HUES6 (cell line): ENCODE data around the gene DDX18.

Experiments
- H3K27ac ChIP-seq: 2 replicates; pipeline ENCODE4 v1.7.0; 2013; ENCODE audit warnings: low read depth, mild to moderate bottlenecking, low read length, inconsistent platforms
- H3K27me3 ChIP-seq: 2 replicates; pipeline ENCODE4 v1.6.1; 2013; ENCODE audit warnings: low read length; ENCODE audit not compliant: control insufficient read depth, insufficient read depth
- H3K36me3 ChIP-seq: 2 replicates; pipeline ENCODE4 v1.6.1; 2013; ENCODE audit warnings: low read length; ENCODE audit not compliant: control insufficient read depth, insufficient read depth
- H3K4me1 ChIP-seq: 2 replicates; pipeline ENCODE4 v1.6.1; 2013; ENCODE audit warnings: low read length; ENCODE audit not compliant: control insufficient read depth, insufficient read depth
- H3K4me3 ChIP-seq: 2 replicates; pipeline ENCODE4 v1.5.1; 2013; ENCODE audit warnings: low read depth, low read length
- H3K9ac ChIP-seq: one replicate; pipeline ENCODE4 v1.6.1; 2013; ENCODE audit warnings: mild to moderate bottlenecking, low read length
- H3K9me3 ChIP-seq: 2 replicates; pipeline ENCODE4 v1.6.1; 2013; ENCODE audit warnings: low read depth, low read length; ENCODE audit not compliant: control insufficient read depth, insufficient read depth

The DDX18 gene

DNA sequence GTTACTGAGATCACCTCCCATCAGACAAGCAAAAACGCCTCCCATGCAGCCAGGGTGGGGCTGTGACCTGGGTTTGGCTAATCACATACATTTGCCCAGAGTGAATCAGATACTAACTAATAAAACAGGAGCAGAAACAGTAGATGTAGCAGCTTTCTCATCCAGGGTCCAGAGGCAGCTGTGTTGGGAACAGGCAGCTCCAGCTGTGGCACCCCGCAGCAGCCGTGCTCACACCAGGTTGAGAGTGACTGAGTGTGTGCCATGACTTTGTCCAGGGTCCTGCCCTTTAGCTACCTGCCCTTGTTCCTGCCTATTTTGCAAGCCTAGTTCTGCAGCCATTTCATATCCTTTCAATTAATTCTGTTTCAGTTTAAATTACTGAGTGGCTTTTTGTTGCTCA, 20.5 kb downstream of the DDX18 start:
- no peak overlapping the region for H3K9ac ChIP-seq
- no peak overlapping the region for H3K27ac ChIP-seq
- H3K4me1 ChIP-seq: no peaks in the 10 kb centered on the region
- H3K36me3 ChIP-seq: peaks cover 40% of the 10 kb centered on the region
- no peaks in the 10 kb centered on the region for H3K9me3 ChIP-seq
- peaks cover 13% of the 10 kb centered on the region; the same call in 1 of the 2 replicates for H3K27me3 ChIP-seq
- no peak overlapping the region for H3K4me3 ChIP-seq

- no peaks in the 10 kb centered on the region for H3K9me3 ChIP-seq
- no peak overlapping the region for H3K27ac ChIP-seq
- H3K27me3 ChIP-seq: peaks cover 13% of the 10 kb centered on the region; the same call in 1 of the 2 replicates
- H3K4me1 ChIP-seq: no peaks in the 10 kb centered on the region
- H3K9ac ChIP-seq: peak overlapping the region; percentile 6
- H3K36me3 ChIP-seq: peaks cover 28% of the 10 kb centered on the region
- peak overlapping the region; percentile 44 for H3K4me3 ChIP-seq
Measured at GRCh38 chr2:117835990-117836760, 21.7 kb downstream of the DDX18 start.

DNA sequence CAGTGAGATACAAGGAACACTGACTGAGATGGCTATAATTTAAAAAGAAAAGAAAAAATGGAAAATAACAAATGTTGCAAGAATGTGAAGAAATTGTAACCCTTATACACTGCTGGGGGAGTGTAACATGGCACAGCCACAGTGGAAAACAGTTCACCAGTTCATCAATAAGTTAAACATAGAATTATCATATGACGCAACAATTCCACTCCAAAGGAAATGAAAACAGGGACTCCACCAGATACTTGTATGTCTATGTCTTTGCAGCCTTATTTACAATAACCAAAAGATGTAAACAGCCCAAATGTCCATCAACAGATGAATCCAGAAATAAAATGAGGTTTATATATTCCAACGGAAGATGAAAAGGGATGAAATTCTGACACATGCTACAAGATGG, 30.8 kb downstream of the DDX18 start:
- Histone ChIP-seq H3K4me3 (no peak overlapping the region), H3K27ac (no peak overlapping the region), H3K4me1 (peaks cover 13% of the 10 kb centered on the region; the same call in 1 of the 2 replicates), H3K27me3 (peaks cover 8% of the 10 kb centered on the region; the same call in 1 of the 2 replicates), H3K9me3 (peaks cover 10% of the 10 kb centered on the region), H3K9ac (no peak overlapping the region), H3K36me3 (no peaks in the 10 kb centered on the region)

DNA sequence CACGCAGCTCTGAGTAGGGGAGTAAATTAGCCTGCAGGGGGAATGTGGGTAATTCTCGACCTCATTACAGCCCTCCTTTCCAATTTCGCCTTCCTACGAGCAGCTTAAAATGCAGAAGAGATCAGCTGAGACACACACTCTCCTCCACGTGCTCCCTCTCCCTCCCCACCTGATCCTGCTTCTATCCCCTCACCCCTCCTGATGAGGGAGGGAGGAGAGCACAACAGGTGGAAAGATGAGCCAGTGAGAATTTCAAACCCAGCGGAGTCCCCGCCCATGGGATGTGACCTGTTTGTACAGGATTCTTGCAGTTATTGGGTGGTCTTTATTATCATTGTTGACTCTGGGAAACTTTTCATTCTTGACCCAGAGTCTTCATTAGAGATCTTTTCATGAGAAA, 35.5 kb downstream of the DDX18 start:
- Histone ChIP-seq H3K9me3 (peaks cover 10% of the 10 kb centered on the region), H3K4me3 (peak overlapping the region; percentile 25; the same call in 1 of the 2 replicates), H3K27ac (no peak overlapping the region), H3K4me1 (peaks cover 27% of the 10 kb centered on the region; the same call in 1 of the 2 replicates), H3K36me3 (no peaks in the 10 kb centered on the region), H3K9ac (no peak overlapping the region), H3K27me3 (peaks cover 8% of the 10 kb centered on the region; the same call in 1 of the 2 replicates)

DNA sequence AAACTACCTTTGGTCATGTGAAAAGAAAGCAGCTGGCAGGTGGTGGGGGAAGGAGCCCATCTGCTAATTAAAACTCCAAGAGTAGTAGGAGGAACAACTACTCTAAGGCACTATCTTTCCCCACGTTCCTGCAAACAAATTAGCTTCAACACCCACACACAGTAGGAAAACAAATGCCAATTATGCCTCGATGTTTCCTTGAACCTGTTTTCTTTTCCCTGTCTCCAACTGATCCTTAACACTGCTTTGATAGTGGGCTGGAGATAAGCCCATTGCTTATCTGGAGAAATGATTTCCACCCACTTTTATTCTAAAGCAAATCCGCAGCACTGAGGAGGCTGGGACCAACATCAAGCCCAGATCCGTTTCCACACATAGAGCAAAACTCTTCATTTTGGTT, 36.0 kb downstream of the DDX18 start:
- Histone ChIP-seq H3K9ac (no peak overlapping the region), H3K4me3 (no peak overlapping the region), H3K27ac (no peak overlapping the region), H3K27me3 (peaks cover 8% of the 10 kb centered on the region; the same call in 1 of the 2 replicates), H3K36me3 (no peaks in the 10 kb centered on the region), H3K4me1 (peaks cover 27% of the 10 kb centered on the region; the same call in 1 of the 2 replicates), H3K9me3 (peaks cover 10% of the 10 kb centered on the region)

DNA sequence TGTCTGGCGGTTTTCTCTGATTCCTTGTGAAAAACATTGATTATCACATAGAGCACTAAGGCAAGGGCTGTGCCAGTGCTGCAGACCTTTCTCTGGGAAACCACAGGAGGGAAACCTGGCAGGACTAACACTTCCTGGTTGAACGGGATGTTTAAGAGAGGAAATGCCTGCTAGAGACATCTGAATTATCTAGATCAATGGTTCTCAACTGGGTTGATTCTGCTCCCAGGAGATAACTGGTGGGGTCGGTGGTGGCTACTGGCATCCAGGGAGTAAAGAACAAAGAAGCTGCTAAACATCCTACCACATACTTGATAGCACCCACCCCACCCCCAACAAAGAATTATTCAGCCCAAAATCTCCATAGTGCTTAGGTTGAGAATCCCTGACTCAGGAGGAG, 37.5 kb downstream of the DDX18 start:
- Histone ChIP-seq H3K4me1 (peaks cover 27% of the 10 kb centered on the region; the same call in 1 of the 2 replicates), H3K9me3 (peaks cover 11% of the 10 kb centered on the region), H3K4me3 (no peak overlapping the region), H3K27ac (no peak overlapping the region), H3K36me3 (no peaks in the 10 kb centered on the region), H3K9ac (no peak overlapping the region), H3K27me3 (peaks cover 8% of the 10 kb centered on the region; the same call in 1 of the 2 replicates)

DNA sequence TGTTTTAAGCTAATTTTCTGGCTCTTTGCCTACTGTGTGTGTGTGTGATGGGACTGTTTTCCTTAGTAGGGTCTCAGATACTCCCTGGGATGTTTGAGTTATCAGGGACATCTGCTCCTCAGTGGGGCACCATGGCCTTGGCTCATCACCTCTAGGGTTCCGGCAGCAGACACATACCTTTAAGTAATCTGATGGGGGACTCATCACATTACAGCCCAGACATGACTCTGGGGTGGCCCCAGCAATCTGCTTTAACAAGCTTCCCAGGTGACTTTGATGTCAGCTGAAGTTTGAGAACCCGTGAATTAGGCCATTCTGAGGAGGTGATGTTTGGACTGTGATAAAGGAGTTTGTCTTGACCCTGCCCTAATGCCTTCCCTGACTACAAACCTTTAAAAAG, 38.8 kb downstream of the DDX18 start:
- H3K27me3 ChIP-seq: peaks cover 6% of the 10 kb centered on the region; the same call in 1 of the 2 replicates
- H3K9me3 ChIP-seq: peaks cover 3% of the 10 kb centered on the region; the same call in 1 of the 2 replicates
- no peak overlapping the region for H3K27ac ChIP-seq
- H3K4me3 ChIP-seq: no peak overlapping the region
- H3K4me1 ChIP-seq: peaks cover 27% of the 10 kb centered on the region; the same call in 1 of the 2 replicates
- no peak overlapping the region for H3K9ac ChIP-seq
- H3K36me3 ChIP-seq: no peaks in the 10 kb centered on the region

DNA sequence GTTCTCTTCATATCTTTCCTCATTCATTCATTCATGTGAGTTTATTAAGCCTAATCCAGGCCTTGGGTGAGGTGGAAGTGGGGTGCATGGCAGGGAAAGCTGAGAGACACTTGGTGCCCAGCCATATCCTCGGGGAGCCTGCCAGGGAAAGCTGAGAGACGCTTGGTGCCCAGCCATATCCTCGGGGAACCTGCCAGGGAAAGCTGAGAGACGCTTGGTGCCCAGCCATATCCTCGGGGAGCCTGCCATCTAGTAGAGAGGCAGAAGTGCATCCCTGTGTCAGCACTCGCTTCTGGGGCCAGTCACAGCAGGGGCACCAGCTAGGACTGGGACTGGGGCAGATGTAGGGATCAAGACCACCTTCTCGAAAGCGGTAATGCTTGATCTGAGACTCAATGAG, 39.4 kb downstream of the DDX18 start:
- Histone ChIP-seq H3K4me1 (peaks cover 27% of the 10 kb centered on the region; the same call in 1 of the 2 replicates), H3K4me3 (no peak overlapping the region), H3K27ac (no peak overlapping the region), H3K9me3 (peaks cover 2% of the 10 kb centered on the region; the same call in 1 of the 2 replicates), H3K9ac (no peak overlapping the region), H3K27me3 (peaks cover 5% of the 10 kb centered on the region; the same call in 1 of the 2 replicates), H3K36me3 (no peaks in the 10 kb centered on the region)

GRCh38 chr2:117854610-117855009, 40.1 kb downstream of the DDX18 start:
- Histone ChIP-seq H3K4me3 (no peak overlapping the region), H3K4me1 (peaks cover 21% of the 10 kb centered on the region; the same call in 1 of the 2 replicates), H3K9ac (no peak overlapping the region), H3K27ac (no peak overlapping the region), H3K36me3 (no peaks in the 10 kb centered on the region), H3K27me3 (peaks cover 3% of the 10 kb centered on the region), H3K9me3 (peaks cover 5% of the 10 kb centered on the region; the same call in 1 of the 2 replicates)

- peaks cover 9% of the 10 kb centered on the region; the same call in 1 of the 2 replicates for H3K4me1 ChIP-seq
- no peak overlapping the region for H3K4me3 ChIP-seq
- no peak overlapping the region for H3K27ac ChIP-seq
- no peak overlapping the region for H3K9ac ChIP-seq
- no peaks in the 10 kb centered on the region for H3K36me3 ChIP-seq
- H3K9me3 ChIP-seq: peaks cover 9% of the 10 kb centered on the region; the same call in 1 of the 2 replicates
- peaks cover 3% of the 10 kb centered on the region for H3K27me3 ChIP-seq
Measured at GRCh38 chr2:117855886-117856285, 41.4 kb downstream of the DDX18 start.
